H1 (cell line): Measurements from ENCODE around the gene HLA-F. TPM values are rescaled to one million over a fixed set of nuclear protein-coding genes. Genes with fewer than 3 reads are reported as not detected.

Experiments
- POLR2A ChIP-seq, 2 experiments: IDR thresholded peaks; 1 replicate in 1 of 2; 2 replicates in 1 of 2; pipeline ENCODE4 v1.6.1; 2011; ENCODE audit warnings: low read depth in 2 of 2, low read length in 2 of 2, mild to moderate bottlenecking in 2 of 2; ENCODE audit errors: control extremely low read depth in 1 of 2
- polyA plus RNA-seq, 7 experiments: library from polyadenylated mRNA; depleted of rRNA in 3 of 7; stranded (reverse) in 5 of 7; unstranded in 2 of 7; fragments of >200 nt in 5 of 7; fragments of 200-250 nt in 2 of 7; gene quantifications; 1 replicate in 5 of 7; 2 replicates in 1 of 7; 4 replicates in 1 of 7; pipeline versions ENCODE4 v1.2.1 to v1.2.3, GENCODE V29; 2011 to 2013; ENCODE audit warnings: missing spikeins in 2 of 7, mixed read lengths in 2 of 7
- total RNA-seq: library from RNA; stranded (reverse); fragmentation: NEBNext Ultra II Directional; extraction: Animal tissue kit (Norgen Biotek cat#: 25700); gene quantifications from 2 replicates; pipeline ENCODE4 v1.2.1, GENCODE V29; 2021

HLA-F gene
- total and polyA plus RNA-seq, 2 of the 8 experiments (the other 6 are each of a cell fraction or from before 2014, with no cell fraction given) = 9.6 to 11.7 TPM

DNA sequence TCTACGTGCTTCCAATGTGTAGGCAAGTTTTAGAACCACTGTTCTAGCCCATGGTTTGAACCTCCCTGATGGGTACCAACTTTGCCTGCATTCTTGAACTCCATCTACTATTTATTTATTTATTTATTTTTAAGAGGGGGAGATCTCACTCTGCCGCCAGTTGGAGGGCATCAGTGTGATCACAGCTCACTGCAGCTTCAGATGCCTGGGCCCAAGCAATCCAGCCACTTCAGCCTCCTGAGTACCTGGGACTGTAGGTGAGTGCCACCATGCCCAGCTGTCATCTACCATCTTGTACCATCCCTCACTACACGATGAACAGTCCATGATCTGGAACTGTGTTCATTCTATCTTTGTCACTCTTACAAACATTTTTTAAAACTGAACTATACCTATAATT, 28.2 kb downstream of the HLA-F start (continued):
- no peak for TF ChIP-seq POLR2A (IDR thresholded peaks at IDR 0.05; ENCODE audit: control extremely low read depth in 1 of 2, low read depth in 2 of 2, low read length in 2 of 2)
